ENCODE data around the gene PSME3IP1. TPM values are rescaled to one million over a fixed set of nuclear protein-coding genes. Genes with fewer than 3 reads are reported as not detected.

PSME3IP1 gene
- total and polyA plus RNA-seq, 11 donors: 37.8 to 74.6 (median 65.8) TPM

- Histone ChIP-seq H3K4me3 (no peak overlapping the region), H3K9me3 (no peaks in the 10 kb centered on the region), H3K27me3 (no peaks in the 10 kb centered on the region), H3K27ac (no peak overlapping the region), H3K4me1 (peaks cover 0 to 11% (median 0%) of the 10 kb centered on the region in 12 donors), H3K36me3 (peaks cover 0 to 23% (median 12%) of the 10 kb centered on the region in 9 donors)
- ATAC-seq: no peak
- intact Hi-C loops (cut with DNase I): no loop called here
- DNase-seq: no peak
- WGBS, 4 donors: 93 to 98% (median 96%) methylated on average over 6 of the region's 6 CpGs
- TF ChIP-seq POLR2A (IDR thresholded peaks at IDR 0.05): no peak
- no peak for TF ChIP-seq CTCF (IDR thresholded peaks at IDR 0.05)
Observed at GRCh38 chr16:57130950-57131321, 54.9 kb downstream of the PSME3IP1 start.

GRCh38 chr16:57128771-57129389 lies 57.0 kb downstream of the PSME3IP1 start:
- Histone ChIP-seq H3K27me3 (no peaks in the 10 kb centered on the region), H3K4me3 (no peak overlapping the region), H3K9me3 (no peaks in the 10 kb centered on the region), H3K4me1 (peaks cover 0 to 3% (median 0%) of the 10 kb centered on the region in 12 donors), H3K36me3 (peaks cover 0 to 39% (median 14%) of the 10 kb centered on the region in 9 donors), H3K27ac (peak overlapping the region in 1 of 12 donors; percentile 37)
- TF ChIP-seq CTCF (IDR thresholded peaks at IDR 0.05): no peak
- no peak for TF ChIP-seq POLR2A (IDR thresholded peaks at IDR 0.05)
- no peak for DNase-seq
- intact Hi-C loops (cut with DNase I): no loop called here
- WGBS, 4 donors: 88 to 95% (median 92%) methylated on average over 11 of the region's 11 CpGs
- no peak for ATAC-seq

GRCh38 chr16:57127836-57128235 lies 58.0 kb downstream of the PSME3IP1 start:
- 92 to 99% (median 97%) methylated on average over 7 of the region's 7 CpGs for WGBS, 4 donors
- Histone ChIP-seq H3K27ac (no peak overlapping the region), H3K4me3 (no peak overlapping the region), H3K36me3 (peaks cover 0 to 48% (median 18%) of the 10 kb centered on the region in 9 donors), H3K4me1 (peaks cover 0 to 13% (median 0%) of the 10 kb centered on the region in 12 donors), H3K27me3 (no peaks in the 10 kb centered on the region), H3K9me3 (no peaks in the 10 kb centered on the region)
- DNase-seq (peak in 1 of 5 donors; percentile 54), ATAC-seq (no peak)
- TF ChIP-seq POLR2A (IDR thresholded peaks at IDR 0.05): no peak
- TF ChIP-seq CTCF (IDR thresholded peaks at IDR 0.05): no peak
- intact Hi-C loops (cut with DNase I): no loop called here

- ATAC-seq (no peak), DNase-seq (no peak)
- Histone ChIP-seq H3K36me3 (peaks cover 0 to 52% (median 24%) of the 10 kb centered on the region in 9 donors), H3K27me3 (no peaks in the 10 kb centered on the region), H3K27ac (no peak overlapping the region), H3K4me1 (peaks cover 0 to 14% (median 0%) of the 10 kb centered on the region in 12 donors), H3K9me3 (no peaks in the 10 kb centered on the region), H3K4me3 (no peak overlapping the region)
- TF ChIP-seq POLR2A (IDR thresholded peaks at IDR 0.05) (no peak), CTCF (IDR thresholded peaks at IDR 0.05) (no peak)
- 91 to 92% (median 91%) methylated on average over 5 of the region's 5 CpGs for WGBS, 4 donors
- intact Hi-C loops (cut with DNase I): no loop called here
Observed at GRCh38 chr16:57127037-57127763, 58.6 kb downstream of the PSME3IP1 start.
